Astrocyte (in vitro differentiated cells and primary cell): Measurements from ENCODE around the gene SLC6A12. TPM values are rescaled to one million over a fixed set of nuclear protein-coding genes. Genes with fewer than 3 reads are reported as not detected.
A peak's percentile ranks its signal among the peaks of the same experiment; 100 is the strongest.

ENCODE experiments used
- DNase-seq: peaks from one replicate; pipeline ENCODE4 v3.0.0-alpha.2; 2010; ENCODE audit warnings: low read depth
- FAIRE-seq: peaks from 2 replicates; lab custom pipeline; 2011; peaks lifted over from hg19 to GRCh38; lab: Jason Lieb, UNC
- H2AFZ ChIP-seq: 2 replicates; pipeline ENCODE4 v1.6.0; 2012; ENCODE audit warnings: low read depth, low read length, inconsistent platforms
- H3K27ac ChIP-seq: 2 replicates; pipeline ENCODE4 v1.5.1; 2011; ENCODE audit warnings: low read depth, low read length, inconsistent platforms
- H3K27me3 ChIP-seq: 2 replicates; pipeline ENCODE4 v1.6.0; 2011; ENCODE audit warnings: low read length, inconsistent platforms; ENCODE audit not compliant: insufficient read depth
- H3K36me3 ChIP-seq: 2 replicates; pipeline ENCODE4 v1.5.1; 2011; ENCODE audit warnings: low read length, inconsistent platforms; ENCODE audit not compliant: insufficient read depth
- H3K4me1 ChIP-seq: 2 replicates; pipeline ENCODE4 v1.5.1; 2011; ENCODE audit warnings: low read length, inconsistent platforms; ENCODE audit not compliant: insufficient read depth
- H3K4me2 ChIP-seq: 2 replicates; pipeline ENCODE4 v1.6.0; 2012; ENCODE audit warnings: low read length, inconsistent platforms
- H3K4me3 ChIP-seq: 2 replicates; pipeline ENCODE4 v1.5.1; 2011; ENCODE audit warnings: low read depth, mild to moderate bottlenecking, low read length, inconsistent platforms; ENCODE audit not compliant: insufficient read depth
- H3K79me2 ChIP-seq: 2 replicates; pipeline ENCODE4 v1.6.0; 2012; ENCODE audit warnings: mild to moderate bottlenecking, low read length, inconsistent platforms; ENCODE audit not compliant: insufficient read depth
- H3K9ac ChIP-seq: 2 replicates; pipeline ENCODE4 v1.6.0; 2012; ENCODE audit warnings: mild to moderate bottlenecking, low read length, inconsistent platforms
- H3K9me3 ChIP-seq: 2 replicates; pipeline ENCODE4 v1.5.1; 2012; ENCODE audit warnings: low read depth, mild to moderate bottlenecking, low read length, inconsistent platforms; ENCODE audit not compliant: insufficient read depth
- H4K20me1 ChIP-seq: 2 replicates; pipeline ENCODE4 v1.6.0; 2012; ENCODE audit warnings: low read length, inconsistent platforms; ENCODE audit not compliant: insufficient read depth
- H3K27ac Mint-ChIP-seq: one replicate; pipeline ENCODE4 v1.8.0; 2021; ENCODE audit warnings: mild to moderate bottlenecking, mixed read lengths; ENCODE audit not compliant: unreplicated experiment
- H3K27me3 Mint-ChIP-seq: one replicate; pipeline ENCODE4 v1.8.0; 2021; ENCODE audit warnings: low read depth, mixed read lengths; ENCODE audit not compliant: unreplicated experiment
- H3K36me3 Mint-ChIP-seq: one replicate; pipeline ENCODE4 v1.8.0; 2021; ENCODE audit warnings: low read depth, mixed read lengths; ENCODE audit not compliant: unreplicated experiment
- H3K4me1 Mint-ChIP-seq: one replicate; pipeline ENCODE4 v1.8.0; 2021; ENCODE audit warnings: low read depth, mixed read lengths; ENCODE audit not compliant: unreplicated experiment
- H3K4me3 Mint-ChIP-seq: one replicate; pipeline ENCODE4 v1.8.0; 2021; ENCODE audit warnings: mild to moderate bottlenecking, moderate library complexity, mixed read lengths; ENCODE audit not compliant: unreplicated experiment
- H3K9me3 Mint-ChIP-seq: one replicate; pipeline ENCODE4 v1.8.0; 2021; ENCODE audit warnings: mild to moderate bottlenecking, mixed read lengths; ENCODE audit not compliant: unreplicated experiment
- CTCF ChIP-seq: IDR thresholded peaks from 2 replicates; pipeline ENCODE4 v1.5.1; 2011; ENCODE audit warnings: low read depth, mild to moderate bottlenecking, inconsistent platforms, low read length, moderate library complexity; ENCODE audit not compliant: insufficient read depth
- EZH2 ChIP-seq: IDR thresholded peaks from 2 replicates; pipeline ENCODE4 v1.6.1; 2012; ENCODE audit warnings: mild to moderate bottlenecking, low read length, inconsistent platforms; ENCODE audit not compliant: insufficient read depth
- total RNA-seq: library from RNA; stranded (reverse); gene quantifications from 2 replicates; pipeline ENCODE4 v1.2.1, GENCODE V29; 2021

SLC6A12 gene
- total RNA-seq, 1 donor from 2014 or later = 3.0 TPM

GRCh38 chr12:176321-177181, 37.4 kb downstream of the SLC6A12 start:
- no peaks in the 10 kb centered on the region for H4K20me1 ChIP-seq
- DNase-seq = peak; percentile 57
- FAIRE-seq = no peak

GRCh38 chr12:175759-176158, 38.2 kb downstream of the SLC6A12 start:
- TF ChIP-seq CTCF (no peak), EZH2 (no peak)
- H3K27ac ChIP-seq = no peak overlapping the region
- no peak for DNase-seq
- no peaks in the 10 kb centered on the region for H3K36me3 ChIP-seq
- no peaks in the 10 kb centered on the region for H3K9me3 ChIP-seq
- no peak overlapping the region for H3K4me2 ChIP-seq
- Mint-ChIP-seq H3K27ac (no peak overlapping the region), H3K4me1 (peaks cover 54% of the 10 kb centered on the region), H3K4me3 (no peak overlapping the region), H3K9me3 (peaks cover 4% of the 10 kb centered on the region), H3K36me3 (no peaks in the 10 kb centered on the region), H3K27me3 (peaks cover 8% of the 10 kb centered on the region)
- H3K27me3 ChIP-seq = no peaks in the 10 kb centered on the region
- no peak overlapping the region for H3K9ac ChIP-seq
- peaks cover 33% of the 10 kb centered on the region for H3K4me1 ChIP-seq
- no peak overlapping the region for H2AFZ ChIP-seq
- FAIRE-seq = no peak
- no peaks in the 10 kb centered on the region for H3K79me2 ChIP-seq
- H4K20me1 ChIP-seq = no peaks in the 10 kb centered on the region
- H3K4me3 ChIP-seq = no peak overlapping the region

More at GRCh38 chr12:176321-177181, 37.4 kb downstream of the SLC6A12 start:
- Mint-ChIP-seq H3K9me3 (peaks cover 4% of the 10 kb centered on the region), H3K36me3 (no peaks in the 10 kb centered on the region), H3K27ac (peak overlapping the region; percentile 84), H3K4me3 (no peak overlapping the region), H3K27me3 (peaks cover 6% of the 10 kb centered on the region), H3K4me1 (peaks cover 54% of the 10 kb centered on the region)
- peak overlapping the region; percentile 26 for H2AFZ ChIP-seq
- H3K27me3 ChIP-seq = no peaks in the 10 kb centered on the region
- H3K4me2 ChIP-seq = peak overlapping the region; percentile 65
- no peak overlapping the region for H3K4me3 ChIP-seq
- peak overlapping the region; percentile 38 for H3K9ac ChIP-seq
- TF ChIP-seq EZH2 = no peak
- no peak for TF ChIP-seq CTCF
- peaks cover 33% of the 10 kb centered on the region for H3K4me1 ChIP-seq
- H3K36me3 ChIP-seq = no peaks in the 10 kb centered on the region
- peak overlapping the region; percentile 47 for H3K27ac ChIP-seq
- no peaks in the 10 kb centered on the region for H3K79me2 ChIP-seq
- H3K9me3 ChIP-seq = no peaks in the 10 kb centered on the region

DNA sequence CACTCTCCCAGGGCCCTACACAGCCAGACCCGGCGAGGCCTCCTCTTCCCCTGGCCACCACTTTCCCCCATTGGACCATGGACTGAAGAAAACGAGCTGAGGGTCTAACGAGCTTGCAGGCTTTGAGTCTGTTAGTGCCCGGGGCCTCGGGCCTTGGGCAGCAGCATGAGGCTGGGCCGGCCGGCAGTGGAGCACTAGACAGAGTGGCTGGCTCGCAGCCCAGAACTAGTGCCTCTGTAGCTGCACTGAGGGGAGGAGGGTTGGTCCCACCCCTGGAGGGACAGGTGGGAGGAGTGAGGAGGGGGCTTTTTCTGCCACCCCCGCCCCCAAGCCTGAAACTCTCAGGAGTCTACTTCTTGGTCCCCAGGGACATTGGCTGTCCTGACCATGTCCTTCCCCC, 38.7 kb downstream of the SLC6A12 start:
- H3K4me1 Mint-ChIP-seq = peaks cover 52% of the 10 kb centered on the region
- no peak overlapping the region for H3K4me3 Mint-ChIP-seq
- no peak overlapping the region for H3K4me3 ChIP-seq
- FAIRE-seq = no peak
- no peaks in the 10 kb centered on the region for H4K20me1 ChIP-seq
- H3K36me3 ChIP-seq = no peaks in the 10 kb centered on the region
- H3K27me3 ChIP-seq = no peaks in the 10 kb centered on the region
- no peaks in the 10 kb centered on the region for H3K36me3 Mint-ChIP-seq
- H2AFZ ChIP-seq = no peak overlapping the region
- peaks cover 34% of the 10 kb centered on the region for H3K4me1 ChIP-seq
- no peak overlapping the region for H3K27ac ChIP-seq
- TF ChIP-seq EZH2 = no peak
- no peak for TF ChIP-seq CTCF
- no peaks in the 10 kb centered on the region for H3K9me3 ChIP-seq
- no peaks in the 10 kb centered on the region for H3K79me2 ChIP-seq
- H3K4me2 ChIP-seq = no peak overlapping the region
- H3K27me3 Mint-ChIP-seq = peaks cover 8% of the 10 kb centered on the region
- H3K9ac ChIP-seq = no peak overlapping the region
- H3K27ac Mint-ChIP-seq = peak overlapping the region; percentile 72
- no peak for DNase-seq
- H3K9me3 Mint-ChIP-seq = peaks cover 4% of the 10 kb centered on the region
